KMS-11 (cell line): Measurements from ENCODE around the gene MTFR2.

ENCODE experiments used
- H2AFZ ChIP-seq: fragments of 200-600 bp; sonication (generic); 2 replicates; pipeline ENCODE4 v1.6.1; 2016; ENCODE audit warnings: antibody characterized with exemption, mixed run types, low read depth
- H3K27ac ChIP-seq: fragments of 200-600 bp; sonication (generic); 2 replicates; pipeline ENCODE4 v1.6.1; 2016; ENCODE audit warnings: mild to moderate bottlenecking, mixed run types
- H3K27me3 ChIP-seq: fragments of 200-600 bp; sonication (generic); 2 replicates; pipeline ENCODE4 v1.6.1; 2017; ENCODE audit warnings: mild to moderate bottlenecking, low read depth, mixed run types, moderate library complexity; ENCODE audit not compliant: insufficient read depth
- H3K36me3 ChIP-seq: fragments of 200-600 bp; sonication (generic); 2 replicates; pipeline ENCODE4 v1.6.1; 2017; ENCODE audit warnings: mild to moderate bottlenecking, mixed run types; ENCODE audit not compliant: insufficient read depth
- H3K4me1 ChIP-seq: fragments of 200-600 bp; sonication (generic); 2 replicates; pipeline ENCODE4 v1.6.1; 2016; ENCODE audit warnings: mild to moderate bottlenecking, low read depth, mixed run types; ENCODE audit not compliant: poor library complexity, severe bottlenecking
- H3K4me2 ChIP-seq: fragments of 200-600 bp; sonication (generic); 2 replicates; pipeline ENCODE4 v1.7.0; 2016; ENCODE audit warnings: mild to moderate bottlenecking, mixed run types
- H3K4me3 ChIP-seq: fragments of 200-600 bp; sonication (generic); IDR thresholded peaks from 2 replicates; pipeline ENCODE4 v1.6.1; 2017; ENCODE audit warnings: low read depth, low read length, mixed read lengths; ENCODE audit not compliant: insufficient read depth
- H3K79me2 ChIP-seq: fragments of 200-600 bp; sonication (generic); 2 replicates; pipeline ENCODE4 v1.6.1; 2016; ENCODE audit warnings: low read depth, mixed run types; ENCODE audit not compliant: insufficient read depth
- H3K9ac ChIP-seq: fragments of 200-600 bp; sonication (generic); 2 replicates; pipeline ENCODE4 v1.6.1; 2016; ENCODE audit warnings: mild to moderate bottlenecking, mixed run types
- H4K20me1 ChIP-seq: fragments of 200-600 bp; sonication (generic); 2 replicates; pipeline ENCODE4 v1.6.1; 2016; ENCODE audit warnings: mild to moderate bottlenecking, mixed run types; ENCODE audit not compliant: insufficient read depth
- CTCF ChIP-seq: fragments of 200-600 bp; sonication (generic); conservative IDR thresholded peaks from 2 replicates; pipeline ENCODE4 v1.6.1; 2017; ENCODE audit warnings: low read depth, mild to moderate bottlenecking, antibody characterized with exemption, low read length, moderate library complexity, mixed read lengths

Gene MTFR2

GRCh38 chr6:136186363-136186762 lies 63.7 kb downstream of the MTFR2 start:
- Histone ChIP-seq H4K20me1 (no peaks in the 10 kb centered on the region), H3K27ac (no peak overlapping the region), H3K4me3 (no peak overlapping the region), H3K36me3 (no peaks in the 10 kb centered on the region), H3K4me2 (no peak overlapping the region), H2AFZ (no peak overlapping the region), H3K4me1 (no peaks in the 10 kb centered on the region), H3K27me3 (no peaks in the 10 kb centered on the region), H3K9ac (no peak overlapping the region), H3K79me2 (no peaks in the 10 kb centered on the region)
- TF ChIP-seq CTCF = no peak

- H3K4me3 ChIP-seq = no peak overlapping the region
- no peak for TF ChIP-seq CTCF
- H3K36me3 ChIP-seq = no peaks in the 10 kb centered on the region
- H3K27me3 ChIP-seq = no peaks in the 10 kb centered on the region
- H3K27ac ChIP-seq = no peak overlapping the region
- H3K4me2 ChIP-seq = no peak overlapping the region
- H4K20me1 ChIP-seq = no peaks in the 10 kb centered on the region
- no peaks in the 10 kb centered on the region for H3K79me2 ChIP-seq
- H3K9ac ChIP-seq = no peak overlapping the region
- H3K4me1 ChIP-seq = no peaks in the 10 kb centered on the region
- no peak overlapping the region for H2AFZ ChIP-seq
These were observed 65.4 kb downstream of the MTFR2 start for GRCh38 chr6:136184738-136185137.

- Histone ChIP-seq H3K4me2 (no peak overlapping the region), H3K9ac (no peak overlapping the region), H2AFZ (no peak overlapping the region), H3K27me3 (no peaks in the 10 kb centered on the region), H4K20me1 (no peaks in the 10 kb centered on the region), H3K4me1 (no peaks in the 10 kb centered on the region), H3K27ac (no peak overlapping the region), H3K79me2 (no peaks in the 10 kb centered on the region), H3K36me3 (no peaks in the 10 kb centered on the region), H3K4me3 (no peak overlapping the region)
- no peak for TF ChIP-seq CTCF
These were observed 68.2 kb downstream of the MTFR2 start for GRCh38 chr6:136181861-136182260.

GRCh38 chr6:136181512-136181833 lies 68.6 kb downstream of the MTFR2 start:
- no peak overlapping the region for H2AFZ ChIP-seq
- no peaks in the 10 kb centered on the region for H4K20me1 ChIP-seq
- H3K9ac ChIP-seq = no peak overlapping the region
- H3K79me2 ChIP-seq = no peaks in the 10 kb centered on the region
- no peak overlapping the region for H3K27ac ChIP-seq
- H3K36me3 ChIP-seq = no peaks in the 10 kb centered on the region
- no peak for TF ChIP-seq CTCF
- no peaks in the 10 kb centered on the region for H3K4me1 ChIP-seq
- H3K4me2 ChIP-seq = no peak overlapping the region
- H3K27me3 ChIP-seq = no peaks in the 10 kb centered on the region
- H3K4me3 ChIP-seq = no peak overlapping the region
